IMR-90 (cell line): ENCODE results near the gene RELL1. TPM values are rescaled to one million over a fixed set of nuclear protein-coding genes. Genes with fewer than 3 reads are reported as not detected.

Source experiments
- ATAC-seq: fragments of 200-7000 bp; cut with Tn5 transposase; 2 replicates; pipeline ENCODE4 v1.9.1; 2020; ENCODE audit warnings: low read depth, mild to moderate bottlenecking, moderate library complexity
- BruUV-seq: library from RNA; stranded (reverse); fragments of 400-500 nt; replicated peaks from 2 replicates; lab custom pipeline; 2021; lab: Mats Ljungman, UMichigan
- CTCF ChIA-PET: fragments of 300-600 bp; formaldehyde crosslinking; extraction: SDS; loops from one replicate; lab custom pipeline; 2021; ENCODE audit warnings: antibody characterized with exemption; lab: Yijun Ruan, JAX
- POLR2A ChIA-PET: fragments of 300-600 bp; sonication (Branson Sonifier 250); formaldehyde crosslinking; loops from one replicate; lab custom pipeline; 2022; ENCODE audit warnings: antibody characterized with exemption; ENCODE audit not compliant: unreplicated experiment; lab: Charles Lee
- DNase-seq: peaks from one replicate; pipeline ENCODE4 v3.0.0; 2013
- H2AFZ ChIP-seq: replicated peaks from 2 replicates; pipeline ENCODE3; 2013; ENCODE audit warnings: low read length, mild to moderate bottlenecking; ENCODE audit not compliant: poor library complexity
- H2AK5ac ChIP-seq: 2 replicates; pipeline ENCODE4 v1.6.1; 2013; ENCODE audit warnings: low read depth, low read length, inconsistent platforms
- H2AK9ac ChIP-seq: replicated peaks from 2 replicates; pipeline ENCODE3; 2013; ENCODE audit warnings: mild to moderate bottlenecking, low read depth, low read length, moderate library complexity; ENCODE audit not compliant: poor library complexity
- H2BK120ac ChIP-seq: 2 replicates; pipeline ENCODE4 v1.6.1; 2013; ENCODE audit warnings: low read depth, low read length, inconsistent platforms
- H2BK15ac ChIP-seq: 3 replicates; pipeline ENCODE4 v1.6.1; 2013; ENCODE audit warnings: low read depth, low read length, inconsistent platforms
- H2BK20ac ChIP-seq: 2 replicates; pipeline ENCODE4 v1.6.1; 2013; ENCODE audit warnings: low read depth, mild to moderate bottlenecking, inconsistent platforms, low read length, moderate library complexity
- H2BK5ac ChIP-seq: 2 replicates; pipeline ENCODE4 v1.6.1; 2013; ENCODE audit warnings: mild to moderate bottlenecking, low read depth, low read length, inconsistent platforms; ENCODE audit not compliant: poor library complexity, severe bottlenecking
- H3K14ac ChIP-seq: replicated peaks from 2 replicates; pipeline ENCODE4 v1.6.1; 2013; ENCODE audit warnings: low read depth, low read length, inconsistent platforms
- H3K18ac ChIP-seq: 2 replicates; pipeline ENCODE4 v1.6.1; 2013; ENCODE audit warnings: low read depth, low read length, control low read depth
- H3K23ac ChIP-seq: 2 replicates; pipeline ENCODE4 v1.6.1; 2013; ENCODE audit warnings: low read depth, low read length, inconsistent platforms
- H3K27ac ChIP-seq: 2 replicates; pipeline ENCODE4 v1.5.1; 2013; ENCODE audit warnings: mild to moderate bottlenecking, control low read depth, low read length; ENCODE audit not compliant: insufficient read depth
- H3K27me3 ChIP-seq: 2 replicates; pipeline ENCODE4 v1.6.1; 2013; ENCODE audit warnings: low read length; ENCODE audit not compliant: control insufficient read depth, insufficient read depth
- H3K36me3 ChIP-seq: 2 replicates; pipeline ENCODE4 v1.6.1; 2013; ENCODE audit warnings: low read length, mixed read lengths; ENCODE audit not compliant: control insufficient read depth, insufficient read depth
- H3K4ac ChIP-seq: 2 replicates; pipeline ENCODE4 v1.6.1; 2013; ENCODE audit warnings: low read depth, low read length, inconsistent platforms
- H3K4me1 ChIP-seq: 2 replicates; pipeline ENCODE4 v1.6.1; 2013; ENCODE audit warnings: low read length, mixed read lengths; ENCODE audit not compliant: control insufficient read depth, insufficient read depth
- H3K4me2 ChIP-seq: 2 replicates; pipeline ENCODE4 v1.6.1; 2013; ENCODE audit warnings: low read depth, mild to moderate bottlenecking, control low read depth, low read length, moderate library complexity
- H3K4me3 ChIP-seq: 2 replicates; pipeline ENCODE4 v1.5.1; 2013; ENCODE audit warnings: low read depth, mild to moderate bottlenecking, control low read depth, low read length, moderate library complexity; ENCODE audit not compliant: insufficient read depth
- H3K56ac ChIP-seq: 2 replicates; pipeline ENCODE4 v1.6.1; 2013; ENCODE audit warnings: low read length, inconsistent platforms; ENCODE audit not compliant: insufficient read depth; ENCODE audit errors: extremely low read depth
- H3K79me1 ChIP-seq, 2 experiments: 2 replicates each; pipeline ENCODE4 v1.6.1; 2013; ENCODE audit warnings: low read length in 2 of 2, inconsistent platforms in 1 of 2, low read depth in 1 of 2
- H3K9ac ChIP-seq: 2 replicates; pipeline ENCODE4 v1.6.1; 2013; ENCODE audit warnings: low read depth, low read length, control low read depth
- H3K9me1 ChIP-seq: 2 replicates; pipeline ENCODE4 v1.6.1; 2013; ENCODE audit warnings: low read length, inconsistent platforms; ENCODE audit not compliant: insufficient read depth
- H3K9me3 ChIP-seq: 2 replicates; pipeline ENCODE4 v1.6.1; 2013; ENCODE audit warnings: low read length; ENCODE audit not compliant: control insufficient read depth, insufficient read depth
- H4K20me1 ChIP-seq: 2 replicates; pipeline ENCODE4 v1.6.1; 2013; ENCODE audit warnings: low read length, inconsistent platforms; ENCODE audit not compliant: insufficient read depth
- H4K5ac ChIP-seq: 2 replicates; pipeline ENCODE4 v1.6.1; 2013; ENCODE audit warnings: mild to moderate bottlenecking, low read depth, low read length, control low read depth
- H4K8ac ChIP-seq, 2 experiments: 2 replicates each; pipeline ENCODE4 v1.6.1; 2013; ENCODE audit warnings: low read depth in 2 of 2, low read length in 2 of 2, control low read depth in 1 of 2, inconsistent platforms in 1 of 2
- H4K91ac ChIP-seq: 2 replicates; pipeline ENCODE4 v1.6.1; 2013; ENCODE audit warnings: low read depth, low read length, inconsistent platforms; ENCODE audit not compliant: insufficient read depth
- BHLHE40 ChIP-seq: fragments of 150-350 bp; IDR thresholded peaks from 2 replicates; pipeline ENCODE4 v1.6.1; 2016; ENCODE audit warnings: mild to moderate bottlenecking, low read depth, low read length
- CHD1 ChIP-seq: IDR thresholded peaks from 2 replicates; pipeline ENCODE4 v1.6.1; 2012; ENCODE audit warnings: low read depth, low read length, improper control_type of control experiment
- CTCF ChIP-seq: conservative IDR thresholded peaks from 2 replicates; pipeline ENCODE4 v1.5.1; 2012; ENCODE audit warnings: mild to moderate bottlenecking, low read depth, low read length, improper control_type of control experiment
- ELK1 ChIP-seq: fragments of 150-350 bp; IDR thresholded peaks from 2 replicates; pipeline ENCODE4 v1.6.1; 2016; ENCODE audit warnings: low read depth, mild to moderate bottlenecking, low read length, moderate library complexity, borderline replicate concordance
- FOS ChIP-seq: fragments of 150-350 bp; IDR thresholded peaks from 2 replicates; pipeline ENCODE4 v1.6.1; 2016; ENCODE audit warnings: low read depth, low read length
- MAFK ChIP-seq: IDR thresholded peaks from 2 replicates; pipeline ENCODE4 v1.6.1; 2012; ENCODE audit warnings: low read depth, low read length, improper control_type of control experiment
- MAZ ChIP-seq: IDR thresholded peaks from 2 replicates; pipeline ENCODE4 v1.6.1; 2012; ENCODE audit warnings: low read depth, mild to moderate bottlenecking, low read length, improper control_type of control experiment, moderate library complexity, borderline replicate concordance
- POLR2A ChIP-seq: IDR thresholded peaks from 2 replicates; pipeline ENCODE4 v1.6.1; 2012; ENCODE audit warnings: mild to moderate bottlenecking, low read depth, low read length
- RAD21 ChIP-seq: IDR thresholded peaks from 2 replicates; pipeline ENCODE4 v1.6.1; 2012; ENCODE audit warnings: low read length, improper control_type of control experiment
- RCOR1 ChIP-seq: IDR thresholded peaks from 2 replicates; pipeline ENCODE4 v1.6.1; 2012; ENCODE audit warnings: mild to moderate bottlenecking, low read length, improper control_type of control experiment; ENCODE audit not compliant: insufficient replicate concordance
- RFX5 ChIP-seq: IDR thresholded peaks from 2 replicates; pipeline ENCODE4 v1.8.0; 2012; ENCODE audit warnings: low read depth, mild to moderate bottlenecking, low read length, moderate library complexity
- SMC3 ChIP-seq: fragments of 150-350 bp; IDR thresholded peaks from 2 replicates; pipeline ENCODE4 v1.6.1; 2016; ENCODE audit warnings: low read depth, mild to moderate bottlenecking, antibody characterized with exemption, low read length, moderate library complexity
- WGBS, 2 experiments: methylation state at CpG; one replicate each; pipeline versions ENCODE4 v1.1.5 to v1.1.7; 2013; ENCODE audit warnings: missing lambda C conversion rate in 2 of 2; ENCODE audit not compliant: insufficient read length in 1 of 2; ENCODE audit errors: extremely low coverage in 2 of 2; 5-methylcytosine and 5-hydroxymethylcytosine counted together
- dilution Hi-C: fragments of 300-500 bp; cut with HindIII; formaldehyde crosslinking; loops from one replicate; pipeline ENCODE4 v1.14.3; 2018; ENCODE audit warnings: low sequenced_read_pairs; ENCODE audit not compliant: unreplicated experiment
- in situ Hi-C: fragments of 300-500 bp; cut with MboI; formaldehyde crosslinking; loops from 3 replicates; pipeline ENCODE4 v1.14.3; 2019; ENCODE audit warnings: low sequenced_read_pairs, inconsistent platforms, mixed read lengths
- intact Hi-C: fragments of 100-400 bp; cut with micrococcal nuclease; formaldehyde crosslinking; loops from 2 replicates; pipeline ENCODE4 v1.10.0; 2022
- polyA plus RNA-seq, 3 experiments: library from polyadenylated mRNA; depleted of rRNA; stranded (reverse); fragments of >200 nt; gene quantifications; 2 replicates each; pipeline ENCODE4 v1.2.3, GENCODE V29; 2012; ENCODE audit warnings: low replicate concordance in 1 of 3
- total RNA-seq: library from RNA; depleted of rRNA; stranded (reverse); fragments of >200 nt; gene quantifications from 2 replicates; pipeline ENCODE4 v1.2.3, GENCODE V29; 2012

The RELL1 gene
- total and polyA plus RNA-seq, 2 of the 4 experiments (the other 2 are of a cell fraction), result 6.8 to 39.6 TPM

GRCh38 chr4:37733240-37733867, 47.2 kb upstream of the RELL1 start:
- Histone ChIP-seq H3K4ac (no peak overlapping the region), H2AFZ (no peak overlapping the region), H2BK120ac (no peak overlapping the region), H2BK20ac (no peak overlapping the region), H2BK15ac (no peak overlapping the region), H3K23ac (no peak overlapping the region), H4K91ac (no peak overlapping the region), H3K4me1 (0 out of 2 replicates have a peak, but pooled peaks cover 2% of the 10 kb centered on the region), H3K27ac (no peak overlapping the region), H3K4me2 (no peak overlapping the region), H3K14ac (no peak overlapping the region), H3K9ac (no peak overlapping the region), H4K20me1 (no peaks in the 10 kb centered on the region), H2BK5ac (no peak overlapping the region), H4K5ac (no peak overlapping the region), H3K4me3 (no peak overlapping the region), H3K27me3 (peaks cover 2% of the 10 kb centered on the region; the same call in 1 of the 2 replicates), H3K18ac (no peak overlapping the region), H2AK9ac (no peak overlapping the region), H3K79me1 (no peaks in the 10 kb centered on the region), H3K36me3 (no peaks in the 10 kb centered on the region), H3K9me3 (no peaks in the 10 kb centered on the region), H3K9me1 (no peaks in the 10 kb centered on the region), H3K56ac (no peak overlapping the region), H2AK5ac (no peak overlapping the region), H4K8ac (no peak overlapping the region)
- TF ChIP-seq RCOR1, result no peak
- no peak for TF ChIP-seq POLR2A
- TF ChIP-seq MAZ, result no peak
- no peak for TF ChIP-seq CTCF
- TF ChIP-seq CHD1, result no peak
- no peak for TF ChIP-seq SMC3
- no peak for TF ChIP-seq BHLHE40
- TF ChIP-seq MAFK, result no peak
- no peak for TF ChIP-seq RFX5
- no peak for TF ChIP-seq RAD21
- TF ChIP-seq ELK1, result no peak
- TF ChIP-seq FOS, result no peak
- WGBS, 2 experiments, result no CpG with 5 or more reads among the region's 6 CpGs
- BruUV-seq, result no TSS peak
- intact Hi-C loops (no loop called here), dilution Hi-C loops (no loop called here), in situ Hi-C loops (no loop called here)
- DNase-seq (no peak), ATAC-seq (no peak)
- POLR2A ChIA-PET, result no interaction called here
- CTCF ChIA-PET, result interaction anchor here (1.1 kb wide), 1 partner anchor 20 kb away, joined by 3 read pairs; no protein-coding TSS in a partner anchor
